Measurements from ENCODE around the gene SFSWAP. TPM values are rescaled to one million over a fixed set of nuclear protein-coding genes. Genes with fewer than 3 reads are reported as not detected.
"Not testable (repeated sequence)": the region's sequence is repeated elsewhere in the genome, so short reads cannot be mapped to it uniquely, and the experiment has no call there.

Gene SFSWAP
- total and polyA plus RNA-seq, 2 of the 8 experiments (the other 6 are each of a cell fraction or from before 2014, with no cell fraction given): 36.5 to 49.5 TPM

DNA sequence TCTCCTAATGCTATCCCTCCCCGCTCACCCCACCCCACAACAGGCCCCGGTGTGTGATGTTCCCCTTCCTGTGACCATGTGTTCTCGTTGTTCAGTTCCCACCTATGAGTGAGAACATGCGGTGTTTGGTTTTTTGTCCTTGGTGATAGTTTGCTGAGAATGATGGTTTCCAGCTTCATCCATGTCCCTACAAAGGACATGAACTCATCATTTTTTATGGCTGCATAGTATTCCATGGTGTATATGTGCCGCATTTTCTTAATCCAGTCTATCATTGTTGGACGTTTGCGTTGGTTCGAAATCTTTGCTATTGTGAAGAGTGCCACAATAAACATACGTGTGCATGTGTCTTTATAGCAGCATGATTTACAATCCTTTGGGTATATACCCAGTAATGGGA lies 66.4 kb downstream of the SFSWAP start:
- H2AK5ac ChIP-seq (ENCODE audit: low read depth, low read length); H2BK12ac ChIP-seq (ENCODE audit: low read depth, low read length); H2AFZ ChIP-seq (ENCODE audit: low read length); H3K14ac ChIP-seq (ENCODE audit: insufficient read length); H3K23ac ChIP-seq (ENCODE audit: insufficient read length); FAIRE-seq; CTCF ChIA-PET (ENCODE audit: partially characterized antibody); H3K4me2 ChIP-seq (ENCODE audit: insufficient read depth in 1 of 2, low read depth in 2 of 2, low read length in 2 of 2); H3K79me2 ChIP-seq (ENCODE audit: control insufficient read depth in 1 of 2, insufficient read depth in 2 of 2, low read length in 2 of 2); H2BK5ac ChIP-seq (ENCODE audit: low read depth, low read length); H3K56ac ChIP-seq (replicated peaks; ENCODE audit: insufficient read length, low read depth, low read length); H3K27ac ChIP-seq (ENCODE audit: low read depth, low read length); H4K20me1 ChIP-seq (replicated peaks in 1 of 2; ENCODE audit: control insufficient read depth in 1 of 2, insufficient read depth in 2 of 2, low read length in 2 of 2); H2BK15ac ChIP-seq (ENCODE audit: low read length); H3K23me2 ChIP-seq (ENCODE audit: low read depth, low read length); H4K5ac ChIP-seq (ENCODE audit: insufficient read length, low read depth, low read length); H3K9ac ChIP-seq (replicated peaks in 1 of 4; ENCODE audit: extremely low read depth in 1 of 4, low read depth in 3 of 4, low read length in 3 of 4); H3K4ac ChIP-seq (replicated peaks; ENCODE audit: insufficient read length, low read depth, low read length); H3K4me3 ChIP-seq (ENCODE audit: extremely low read depth in 1 of 4, insufficient read depth in 2 of 4, low read depth in 3 of 4, low read length in 4 of 4); H4K8ac ChIP-seq (ENCODE audit: extremely low read depth, insufficient read depth, low read length); H3K18ac ChIP-seq (ENCODE audit: extremely low read depth, low read length); H3K9me3 ChIP-seq (ENCODE audit: insufficient read depth in 2 of 2, low read depth in 1 of 2, low read length in 1 of 2); DNase-seq (ENCODE audit: low read depth in 1 of 2, low spot score in 2 of 2); H3K27me3 ChIP-seq (replicated peaks in 1 of 4; ENCODE audit: control insufficient read depth in 3 of 4, extremely low read depth in 1 of 4, insufficient read depth in 3 of 4, low read length in 3 of 4); H2BK120ac ChIP-seq (replicated peaks; ENCODE audit: low read depth, low read length); H3K79me1 ChIP-seq (ENCODE audit: low read depth, low read length); H4K91ac ChIP-seq (replicated peaks; ENCODE audit: insufficient read length, low read length); H2BK20ac ChIP-seq (ENCODE audit: low read length): not testable (repeated sequence)
- POLR2A ChIA-PET (ENCODE audit: partially characterized antibody): interaction anchor here (0.5 kb wide), 1 partner anchor 731 kb away, joined by 3 read pairs; no protein-coding TSS in a partner anchor
- peaks cover 9 to 26% (median 18%) of the 10 kb centered on the region in 4 experiments for H3K4me1 ChIP-seq (replicated peaks in 1 of 4; ENCODE audit: control insufficient read depth in 3 of 4, insufficient read depth in 4 of 4, low read length in 3 of 4)
- H3K36me3 ChIP-seq (ENCODE audit: control insufficient read depth in 2 of 4, insufficient read depth in 4 of 4, low read length in 3 of 4): peaks cover 3 to 21% (median 11%) of the 10 kb centered on the region in 4 experiments; a peak in 7 of 8 replicates
- 93% methylated on average over 9 of the region's 9 CpGs; no CpG with 5 or more reads in 1 of the 2 experiments for WGBS, 2 experiments (ENCODE audit: extremely low coverage in 1 of 2, insufficient coverage in 1 of 2, insufficient read length in 1 of 2, insufficient replicate concordance in 2 of 2, low coverage in 1 of 2, low lambda C conversion rate in 2 of 2, missing lambda C conversion rate in 1 of 2)
